H9 (cell line): ENCODE data around the gene METTL16. TPM values are rescaled to one million over a fixed set of nuclear protein-coding genes. Genes with fewer than 3 reads are reported as not detected.

ENCODE experiments used
- DNase-seq: peaks from one replicate; pipeline ENCODE4 v3.0.0-alpha.2; 2017
- H2AFZ ChIP-seq: one replicate; pipeline ENCODE4 v1.6.1; 2013; ENCODE audit warnings: mild to moderate bottlenecking, low read length, control low read depth, moderate library complexity
- H2AK5ac ChIP-seq: 2 replicates; pipeline ENCODE4 v1.6.1; 2013; ENCODE audit warnings: low read length, control low read depth, mixed read lengths; ENCODE audit not compliant: insufficient read length
- H2BK120ac ChIP-seq: one replicate; pipeline ENCODE4 v1.6.1; 2013; ENCODE audit warnings: low read depth, mild to moderate bottlenecking, low read length, control low read depth, inconsistent platforms; ENCODE audit not compliant: poor library complexity, severe bottlenecking
- H2BK12ac ChIP-seq: 2 replicates; pipeline ENCODE4 v1.6.1; 2013; ENCODE audit warnings: low read length, control low read depth, mixed read lengths, low read depth; ENCODE audit not compliant: insufficient read length
- H2BK15ac ChIP-seq: 2 replicates; pipeline ENCODE4 v1.6.1; 2013; ENCODE audit warnings: low read depth, low read length, control low read depth
- H2BK20ac ChIP-seq: one replicate; pipeline ENCODE4 v1.6.1; 2013; ENCODE audit warnings: low read depth, mild to moderate bottlenecking, low read length, control low read depth, inconsistent platforms; ENCODE audit not compliant: poor library complexity, severe bottlenecking
- H2BK5ac ChIP-seq: 2 replicates; pipeline ENCODE4 v1.6.1; 2013; ENCODE audit warnings: low read length, control low read depth, mixed read lengths; ENCODE audit not compliant: insufficient read length
- H3K14ac ChIP-seq: 2 replicates; pipeline ENCODE4 v1.6.1; 2013; ENCODE audit warnings: low read length, control low read depth; ENCODE audit not compliant: insufficient read depth
- H3K18ac ChIP-seq: 2 replicates; pipeline ENCODE4 v1.6.1; 2013; ENCODE audit warnings: low read depth, mild to moderate bottlenecking, mixed read lengths, low read length, control low read depth; ENCODE audit not compliant: insufficient read length
- H3K23ac ChIP-seq: 2 replicates; pipeline ENCODE4 v1.6.1; 2013; ENCODE audit warnings: low read length, control low read depth, mixed read lengths, low read depth; ENCODE audit not compliant: insufficient read length
- H3K23me2 ChIP-seq: 2 replicates; pipeline ENCODE4 v1.6.1; 2013; ENCODE audit warnings: low read depth, mild to moderate bottlenecking, mixed read lengths, low read length, control low read depth; ENCODE audit not compliant: insufficient read length, poor library complexity, severe bottlenecking
- H3K27ac ChIP-seq: 2 replicates; pipeline ENCODE4 v1.5.1; 2013; ENCODE audit warnings: low read length, control low read depth, mixed read lengths, low read depth; ENCODE audit not compliant: insufficient read length
- H3K27me3 ChIP-seq: 2 replicates; pipeline ENCODE4 v1.6.1; 2013; ENCODE audit warnings: low read length, control low read depth, inconsistent platforms; ENCODE audit not compliant: insufficient read depth
- H3K4ac ChIP-seq: 2 replicates; pipeline ENCODE4 v1.6.1; 2013; ENCODE audit warnings: low read depth, mild to moderate bottlenecking, control low read depth, inconsistent platforms, low read length, moderate library complexity
- H3K4me1 ChIP-seq: 2 replicates; pipeline ENCODE4 v1.6.1; 2013; ENCODE audit warnings: low read length, control low read depth, inconsistent platforms; ENCODE audit not compliant: insufficient read depth
- H3K4me2 ChIP-seq: 2 replicates; pipeline ENCODE4 v1.6.1; 2013; ENCODE audit warnings: low read length, control low read depth, mixed read lengths; ENCODE audit not compliant: insufficient read length, insufficient read depth
- H3K56ac ChIP-seq: 2 replicates; pipeline ENCODE4 v1.6.1; 2013; ENCODE audit warnings: low read depth, mild to moderate bottlenecking, mixed read lengths, low read length, control low read depth; ENCODE audit not compliant: insufficient read length
- H3K79me1 ChIP-seq: 2 replicates; pipeline ENCODE4 v1.6.1; 2013; ENCODE audit warnings: low read depth, mild to moderate bottlenecking, moderate library complexity, low read length, control low read depth, inconsistent platforms; ENCODE audit not compliant: insufficient read depth, poor library complexity, severe bottlenecking
- H3K79me2 ChIP-seq: 2 replicates; pipeline ENCODE4 v1.6.1; 2013; ENCODE audit warnings: low read length, control low read depth, inconsistent platforms; ENCODE audit not compliant: insufficient read depth
- H3K9ac ChIP-seq: 2 replicates; pipeline ENCODE4 v1.6.1; 2013; ENCODE audit warnings: low read length, control low read depth, mixed read lengths; ENCODE audit not compliant: insufficient read length; ENCODE audit errors: extremely low read depth
- H3K9me3 ChIP-seq: one replicate; pipeline ENCODE4 v1.6.1; 2013; ENCODE audit warnings: low read depth, low read length, inconsistent platforms; ENCODE audit not compliant: control insufficient read depth
- H3T11ph ChIP-seq: one replicate; pipeline ENCODE4 v1.6.1; 2013; ENCODE audit warnings: mild to moderate bottlenecking, low read length, control low read depth, inconsistent platforms
- H4K20me1 ChIP-seq: one replicate; pipeline ENCODE4 v1.6.1; 2013; ENCODE audit not compliant: control insufficient read depth, insufficient read length, insufficient read depth
- H4K5ac ChIP-seq: 2 replicates; pipeline ENCODE4 v1.6.1; 2013; ENCODE audit warnings: low read depth, mild to moderate bottlenecking, mixed read lengths, low read length, control low read depth; ENCODE audit not compliant: insufficient read length
- H4K8ac ChIP-seq: replicated peaks from 2 replicates; pipeline ENCODE4 v1.6.1; 2013; ENCODE audit warnings: low read length, control low read depth, mixed read lengths, low read depth; ENCODE audit not compliant: insufficient read length
- H4K91ac ChIP-seq: 2 replicates; pipeline ENCODE4 v1.6.1; 2013; ENCODE audit warnings: low read depth, mild to moderate bottlenecking, moderate library complexity, mixed read lengths, low read length, control low read depth; ENCODE audit not compliant: insufficient read length
- H3K27ac Mint-ChIP-seq, 3 experiments: 2 replicates in 2 of 3; 3 replicates in 1 of 3; pipeline ENCODE4 v1.8.0; 2020 to 2021; ENCODE audit warnings: mixed read lengths in 3 of 3, mild to moderate bottlenecking in 1 of 3, moderate library complexity in 1 of 3
- H3K27me3 Mint-ChIP-seq: 2 replicates; pipeline ENCODE4 v1.8.0; 2021; ENCODE audit warnings: low read depth, mild to moderate bottlenecking, moderate library complexity, mixed read lengths
- H3K36me3 Mint-ChIP-seq, 3 experiments: 2 replicates in 2 of 3; 3 replicates in 1 of 3; pipeline ENCODE4 v1.8.0; 2020 to 2021; ENCODE audit warnings: low read depth in 3 of 3, mixed read lengths in 3 of 3; ENCODE audit not compliant: insufficient read depth in 1 of 3
- H3K4me1 Mint-ChIP-seq, 2 experiments: 2 replicates each; pipeline ENCODE4 v1.8.0; 2020; ENCODE audit warnings: mixed read lengths in 2 of 2
- H3K4me3 Mint-ChIP-seq, 2 experiments: 2 replicates in 1 of 2; 3 replicates in 1 of 2; pipeline ENCODE4 v1.8.0; 2020 to 2021; ENCODE audit warnings: mild to moderate bottlenecking in 2 of 2, mixed read lengths in 2 of 2, moderate library complexity in 1 of 2
- H3K9me3 Mint-ChIP-seq, 2 experiments: 2 replicates in 1 of 2; 3 replicates in 1 of 2; pipeline ENCODE4 v1.8.0; 2020; ENCODE audit warnings: mild to moderate bottlenecking in 2 of 2, mixed read lengths in 2 of 2, moderate library complexity in 1 of 2
- WGBS: extraction: QIAGEN DNeasy Blood & Tissue Kit; methylation state at CpG from one replicate; pipeline ENCODE4 v1.1.7; 2013; ENCODE audit warnings: missing lambda C conversion rate, low lambda C conversion rate, mixed read lengths; ENCODE audit not compliant: insufficient read length; ENCODE audit errors: extremely low coverage; 5-methylcytosine and 5-hydroxymethylcytosine counted together
- total RNA-seq: library from RNA; stranded (reverse); gene quantifications from 2 replicates; pipeline ENCODE4 v1.2.1, GENCODE V29; 2021
- TF ChIP-seq, protein P1 (sequence below): fragments of 200-600 bp; sonication (generic); conservative IDR thresholded peaks from 3 replicates; pipeline ENCODE4 v1.8.0; 2021; ENCODE audit warnings: antibody characterized with exemption, mild to moderate bottlenecking

Gene METTL16
- total RNA-seq, 1 experiment from 2014 or later, result 55.4 TPM

DNA sequence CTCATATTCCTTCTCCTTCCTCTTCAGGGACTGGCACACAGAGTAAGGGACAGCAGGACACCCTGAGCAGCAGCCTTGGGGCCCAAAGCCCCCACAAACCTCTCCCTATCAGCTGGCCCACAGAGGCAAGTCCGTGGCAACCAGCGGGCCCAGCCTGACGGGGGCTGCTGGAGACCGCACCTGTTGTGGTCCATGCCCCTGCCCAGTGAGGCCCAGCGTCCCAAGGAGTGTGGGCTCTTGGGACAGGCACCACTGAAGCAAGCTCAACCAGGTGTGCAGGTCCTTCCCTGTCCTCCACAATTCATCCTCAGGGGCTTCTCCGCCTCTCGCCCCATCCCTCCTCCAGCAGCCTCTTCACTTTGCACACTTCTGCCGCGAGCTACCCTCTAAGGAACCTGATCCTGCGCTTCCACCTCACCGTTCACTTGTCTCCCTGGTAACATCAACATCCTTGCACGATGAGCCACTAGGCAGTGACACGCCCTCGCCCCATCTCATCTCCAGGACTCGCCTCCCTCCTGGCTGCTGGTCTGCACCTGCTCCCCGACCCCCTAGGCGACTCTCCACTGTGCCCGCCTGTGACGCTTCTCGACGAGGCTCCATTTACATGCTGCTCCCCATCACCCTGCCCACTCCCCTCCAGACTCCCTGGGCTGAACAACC, 123.5 kb downstream of the METTL16 start:
- TF ChIP-seq, protein P1, sequence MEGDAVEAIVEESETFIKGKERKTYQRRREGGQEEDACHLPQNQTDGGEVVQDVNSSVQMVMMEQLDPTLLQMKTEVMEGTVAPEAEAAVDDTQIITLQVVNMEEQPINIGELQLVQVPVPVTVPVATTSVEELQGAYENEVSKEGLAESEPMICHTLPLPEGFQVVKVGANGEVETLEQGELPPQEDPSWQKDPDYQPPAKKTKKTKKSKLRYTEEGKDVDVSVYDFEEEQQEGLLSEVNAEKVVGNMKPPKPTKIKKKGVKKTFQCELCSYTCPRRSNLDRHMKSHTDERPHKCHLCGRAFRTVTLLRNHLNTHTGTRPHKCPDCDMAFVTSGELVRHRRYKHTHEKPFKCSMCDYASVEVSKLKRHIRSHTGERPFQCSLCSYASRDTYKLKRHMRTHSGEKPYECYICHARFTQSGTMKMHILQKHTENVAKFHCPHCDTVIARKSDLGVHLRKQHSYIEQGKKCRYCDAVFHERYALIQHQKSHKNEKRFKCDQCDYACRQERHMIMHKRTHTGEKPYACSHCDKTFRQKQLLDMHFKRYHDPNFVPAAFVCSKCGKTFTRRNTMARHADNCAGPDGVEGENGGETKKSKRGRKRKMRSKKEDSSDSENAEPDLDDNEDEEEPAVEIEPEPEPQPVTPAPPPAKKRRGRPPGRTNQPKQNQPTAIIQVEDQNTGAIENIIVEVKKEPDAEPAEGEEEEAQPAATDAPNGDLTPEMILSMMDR, result no peak
- no peak overlapping the region for H3K9ac ChIP-seq
- H3K36me3 Mint-ChIP-seq, result peaks cover 5 to 37% (median 27%) of the 10 kb centered on the region in 3 experiments; a peak in 6 of 7 replicates
- H3K14ac ChIP-seq, result no peak overlapping the region
- no peak overlapping the region for H3T11ph ChIP-seq
- peak overlapping the region in 2 of 3 experiments; percentile 91 to 92; a peak in 4 of 7 replicates for H3K27ac Mint-ChIP-seq
- no peak overlapping the region for H3K4ac ChIP-seq
- H3K27ac ChIP-seq, result no peak overlapping the region
- H3K27me3 ChIP-seq, result no peaks in the 10 kb centered on the region
- no peak overlapping the region for H2AFZ ChIP-seq
- no peak overlapping the region for H3K4me2 ChIP-seq
- no peak overlapping the region for H2BK12ac ChIP-seq
- H3K4me3 Mint-ChIP-seq, result no peak overlapping the region
- H3K27me3 Mint-ChIP-seq, result no peaks in the 10 kb centered on the region
- H2BK15ac ChIP-seq, result no peak overlapping the region
- peaks cover under 1% of the 10 kb centered on the region for H3K23me2 ChIP-seq
- H2BK5ac ChIP-seq, result no peak overlapping the region
- H3K23ac ChIP-seq, result no peak overlapping the region
- H2AK5ac ChIP-seq, result no peak overlapping the region
- no peak overlapping the region for H3K56ac ChIP-seq
- H3K9me3 Mint-ChIP-seq, result no peaks in the 10 kb centered on the region
- no peaks in the 10 kb centered on the region for H3K9me3 ChIP-seq
- no peak overlapping the region for H2BK120ac ChIP-seq
- H4K8ac ChIP-seq, result no peak overlapping the region
- H4K5ac ChIP-seq, result no peak overlapping the region
- DNase-seq, result no peak
- no peak overlapping the region for H4K91ac ChIP-seq
- H3K4me1 Mint-ChIP-seq, result peaks cover 29 to 41% of the 10 kb centered on the region in 2 experiments
- no peaks in the 10 kb centered on the region for H4K20me1 ChIP-seq
- no CpG with 5 or more reads among the region's 21 CpGs for WGBS
- H3K79me1 ChIP-seq, result no peaks in the 10 kb centered on the region
- H3K79me2 ChIP-seq, result no peaks in the 10 kb centered on the region
- H3K18ac ChIP-seq, result no peak overlapping the region
- H2BK20ac ChIP-seq, result no peak overlapping the region
- H3K4me1 ChIP-seq, result no peaks in the 10 kb centered on the region; the same call in 1 of the 2 replicates
